CD4-positive, alpha-beta T cell (primary cell): ENCODE measurements around the gene UGT1A1. TPM values are rescaled to one million over a fixed set of nuclear protein-coding genes. Genes with fewer than 3 reads are reported as not detected.

Experiments used
- ATAC-seq: fragments of 200-7000 bp; cut with Tn5 transposase; one replicate; pipeline ENCODE4 v1.10.0; 2022; ENCODE audit warnings: mild to moderate bottlenecking; ENCODE audit not compliant: poor library complexity
- CTCF ChIA-PET: fragments of 350-600 bp; sonication (Branson Sonifier 250); formaldehyde crosslinking; loops from one replicate; lab custom pipeline; 2021; ENCODE audit warnings: antibody characterized with exemption, inconsistent platforms; lab: Charles Lee
- POLR2A ChIA-PET: fragments of 350-600 bp; sonication (Branson Sonifier 250); formaldehyde crosslinking; loops from one replicate; lab custom pipeline; 2021; ENCODE audit warnings: antibody characterized with exemption, inconsistent platforms; lab: Charles Lee
- DNase-seq, 14 experiments: peaks; one replicate each; pipeline ENCODE4 v3.0.0-alpha.2; 2013 to 2020; ENCODE audit warnings: mixed read lengths in 2 of 14
- H3K27ac ChIP-seq, 2 donors: one replicate each; pipeline versions ENCODE4 v1.5.1 to v1.7.0; 2013; ENCODE audit warnings: low read length in 2 of 2, low read depth in 1 of 2, mild to moderate bottlenecking in 1 of 2
- H3K27me3 ChIP-seq, 2 experiments: 1 replicate in 1 of 2; 2 replicates in 1 of 2; pipeline versions ENCODE4 v1.6.1 to v1.7.0; 2013; ENCODE audit warnings: low read length in 2 of 2, control low read depth in 1 of 2, mild to moderate bottlenecking in 1 of 2, moderate library complexity in 1 of 2; ENCODE audit not compliant: insufficient read depth in 2 of 2, control insufficient read depth in 1 of 2
- H3K36me3 ChIP-seq: one replicate; pipeline ENCODE4 v1.6.1; 2013; ENCODE audit warnings: low read length, control low read depth; ENCODE audit not compliant: insufficient read depth
- H3K4me1 ChIP-seq: one replicate; pipeline ENCODE4 v1.6.1; 2013; ENCODE audit warnings: low read length, control low read depth; ENCODE audit not compliant: insufficient read depth
- H3K4me3 ChIP-seq: one replicate; pipeline ENCODE4 v1.5.1; 2013; ENCODE audit warnings: mild to moderate bottlenecking, low read length, moderate library complexity
- H3K9me3 ChIP-seq, 2 experiments: 1 replicate in 1 of 2; 2 replicates in 1 of 2; pipeline versions ENCODE4 v1.6.1 to v1.7.0; 2013; ENCODE audit warnings: low read length in 2 of 2, mild to moderate bottlenecking in 2 of 2, control low read depth in 1 of 2, moderate library complexity in 1 of 2; ENCODE audit not compliant: control insufficient read depth in 1 of 2, insufficient read depth in 1 of 2
- H3K27ac Mint-ChIP-seq: one replicate; pipeline ENCODE4 v1.8.0; 2020; ENCODE audit warnings: mixed read lengths
- H3K27me3 Mint-ChIP-seq: one replicate; pipeline ENCODE4 v1.8.0; 2021; ENCODE audit warnings: mixed read lengths
- H3K36me3 Mint-ChIP-seq: one replicate; pipeline ENCODE4 v1.8.0; 2021; ENCODE audit warnings: low read depth, mixed read lengths
- H3K4me1 Mint-ChIP-seq: one replicate; pipeline ENCODE4 v1.8.0; 2021; ENCODE audit warnings: low read depth, mixed read lengths
- H3K4me3 Mint-ChIP-seq: one replicate; pipeline ENCODE4 v1.8.0; 2020; ENCODE audit warnings: mild to moderate bottlenecking, mixed read lengths
- H3K9me3 Mint-ChIP-seq: one replicate; pipeline ENCODE4 v1.8.0; 2020; ENCODE audit warnings: mixed read lengths
- CTCF ChIP-seq: fragments of 200-600 bp; IDR thresholded peaks from one replicate; pipeline ENCODE4 v1.8.0; 2022; ENCODE audit warnings: antibody characterized with exemption, mild to moderate bottlenecking
- intact Hi-C, 2 experiments: fragments of 100-400 bp; cut with DNase I in 1 of 2; cut with micrococcal nuclease in 1 of 2; formaldehyde crosslinking; loops; one replicate each; pipeline versions ENCODE4 v1.15.1 to v1.9.0; 2023 to 2025; cut with DNase I, micrococcal nuclease
- polyA plus RNA-seq, 2 donors: library from polyadenylated mRNA; unstranded; fragments of 120-200 nt; gene quantifications; one replicate each; pipeline ENCODE4 v1.2.1, GENCODE V29; 2013
- total RNA-seq, 174 experiments: library from RNA in 2 of 174; stranded (reverse) in 2 of 174; gene quantifications; one replicate each; pipeline ENCODE4 v1.2.3 and lab custom pipeline; 2021 to 2026

Gene UGT1A1
- total RNA-seq: not detected
- polyA plus RNA-seq (2013, experiment 1 of 2): not detected
- polyA plus RNA-seq (2013, experiment 2 of 2): not detected
- 0 to 0.11 (median 0) reads per million in 172 experiments for total RNA-seq (lab: John Stamatoyannopoulos, UW)

GRCh38 chr2:233760043-233760442 is at the start of gene UGT1A1:
UGT1A1 (plus strand) TSS chr2:233760270; CDS start chr2:233760288, 18 bp downstream.
- no peak within 1 kb of the TSS for H3K4me3 Mint-ChIP-seq
- Histone ChIP-seq H3K27ac (no peak within 1 kb of the TSS), H3K4me3 (no peak within 1 kb of the TSS), H3K9me3 (peaks cover 0 to 4% of the 10 kb centered on the region in 2 experiments), H3K36me3 (no peaks in the 10 kb centered on the region), H3K27me3 (no peaks in the 10 kb centered on the region), H3K4me1 (no peaks in the 10 kb centered on the region)
- no peak for TF ChIP-seq CTCF
- peaks cover 20% of the 10 kb centered on the region for H3K27me3 Mint-ChIP-seq
- H3K9me3 Mint-ChIP-seq: no peaks in the 10 kb centered on the region
- H3K36me3 Mint-ChIP-seq: no peaks in the 10 kb centered on the region
- H3K4me1 Mint-ChIP-seq: no peaks in the 10 kb centered on the region
- ATAC-seq (no peak), DNase-seq (no peak)
- CTCF ChIA-PET: no interaction called here
- POLR2A ChIA-PET: no interaction called here
- H3K27ac Mint-ChIP-seq: no peak within 1 kb of the TSS
- intact Hi-C loops: no loop called here

GRCh38 chr2:233711312-233712008 is 48.6 kb upstream of the UGT1A1 start:
- CTCF ChIA-PET: no interaction called here

GRCh38 chr2:233712611-233713261 is 47.3 kb upstream of the UGT1A1 start, which contains the start of gene UGT1A5:
UGT1A5 (plus strand) TSS chr2:233712907; CDS start chr2:233712992, 85 bp downstream.
- intact Hi-C loops: loop anchor here (5.0 to 10.0 kb wide), 4 partner anchors 310 to 950 kb away; no protein-coding TSS in a partner anchor

More at GRCh38 chr2:233711312-233712008, 48.6 kb upstream of the UGT1A1 start:
- Histone ChIP-seq H3K9me3 (no peaks in the 10 kb centered on the region), H3K4me3 (no peak overlapping the region), H3K27me3 (peaks cover 4 to 6% of the 10 kb centered on the region in 2 experiments), H3K36me3 (no peaks in the 10 kb centered on the region), H3K27ac (no peak overlapping the region), H3K4me1 (no peaks in the 10 kb centered on the region)
- peak; percentile 62 for ATAC-seq
- TF ChIP-seq CTCF: peak; percentile 78
- H3K4me3 Mint-ChIP-seq: no peak overlapping the region
- POLR2A ChIA-PET: no interaction called here
- H3K27ac Mint-ChIP-seq: no peak overlapping the region
- H3K4me1 Mint-ChIP-seq: no peaks in the 10 kb centered on the region
- no peaks in the 10 kb centered on the region for H3K9me3 Mint-ChIP-seq
- DNase-seq: peak; percentile 44 to 73 (median 58)
- intact Hi-C loops: loop anchor here (5.0 to 10.0 kb wide), 4 partner anchors 309 to 949 kb away; no protein-coding TSS in a partner anchor
- H3K27me3 Mint-ChIP-seq: peaks cover 29% of the 10 kb centered on the region
- H3K36me3 Mint-ChIP-seq: no peaks in the 10 kb centered on the region

More at GRCh38 chr2:233712611-233713261, 47.3 kb upstream of the UGT1A1 start, which contains the start of gene UGT1A5:
- Histone ChIP-seq H3K27me3 (peaks cover 4 to 11% of the 10 kb centered on the region in 2 experiments), H3K36me3 (no peaks in the 10 kb centered on the region), H3K4me1 (no peaks in the 10 kb centered on the region), H3K4me3 (no peak within 1 kb of the TSS), H3K9me3 (no peaks in the 10 kb centered on the region), H3K27ac (no peak within 1 kb of the TSS)
- ATAC-seq (no peak), DNase-seq (no peak)
- Mint-ChIP-seq H3K27me3 (peaks cover 26% of the 10 kb centered on the region), H3K36me3 (no peaks in the 10 kb centered on the region), H3K9me3 (no peaks in the 10 kb centered on the region), H3K4me3 (no peak within 1 kb of the TSS), H3K27ac (no peak within 1 kb of the TSS), H3K4me1 (no peaks in the 10 kb centered on the region)
- no peak for TF ChIP-seq CTCF
- POLR2A ChIA-PET: no interaction called here
- CTCF ChIA-PET: no interaction called here
